Fibroblast of mammary gland (primary cell): ENCODE results near the gene DCTN5.
A peak's percentile ranks its signal among the peaks of the same experiment; 100 is the strongest.

Experiments
- DNase-seq: peaks from one replicate; pipeline ENCODE4 v3.0.0-alpha.2; 2010; ENCODE audit warnings: low read depth
- H3K4me3 ChIP-seq: 2 replicates; pipeline ENCODE4 v1.5.1; 2011; ENCODE audit warnings: low read depth, mild to moderate bottlenecking, low read length, moderate library complexity; ENCODE audit not compliant: control insufficient read depth
- TF ChIP-seq, protein P1 (sequence below): conservative IDR thresholded peaks from 2 replicates; pipeline ENCODE4 v1.5.1; 2011; ENCODE audit warnings: low read depth, low read length, inconsistent platforms; ENCODE audit not compliant: control insufficient read depth, insufficient read depth

The DCTN5 gene

DNA sequence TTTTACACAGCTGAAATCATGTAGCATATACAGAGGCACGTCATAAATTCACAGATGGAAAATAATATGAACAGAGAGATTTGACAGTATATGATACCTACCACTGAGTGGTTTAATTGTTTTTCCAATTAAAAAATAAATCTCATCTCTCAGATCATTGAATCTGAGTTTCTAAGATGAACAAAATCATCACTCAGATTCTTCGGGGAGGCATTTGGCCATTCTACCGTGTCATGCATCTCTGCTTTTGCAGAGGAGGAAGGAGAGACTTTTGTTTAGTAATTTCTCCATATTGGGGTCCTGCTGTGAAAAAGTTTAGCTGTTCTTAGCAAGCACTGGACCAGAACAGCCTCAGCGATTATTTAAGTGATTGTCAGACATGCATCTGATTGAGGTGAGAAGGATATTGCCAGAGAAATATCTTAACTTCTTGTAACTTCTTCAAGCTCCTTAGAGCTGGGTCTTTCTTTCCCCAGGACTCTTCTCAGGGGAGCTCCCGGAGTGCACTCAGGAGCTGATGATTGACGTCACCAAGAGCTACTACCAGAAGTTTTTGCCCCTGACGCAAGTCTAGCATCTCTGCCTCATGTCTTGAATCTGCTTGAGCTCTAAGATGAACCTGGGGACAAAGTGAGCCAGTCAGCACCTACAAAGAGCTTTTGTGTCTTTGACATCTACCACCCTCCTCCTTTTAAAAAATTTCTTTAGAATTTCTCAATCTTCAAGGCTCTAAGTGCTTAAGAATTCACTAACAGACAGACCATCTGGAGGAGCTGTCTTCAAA, 25.5 kb downstream of the DCTN5 start:
- TF ChIP-seq, protein P1, sequence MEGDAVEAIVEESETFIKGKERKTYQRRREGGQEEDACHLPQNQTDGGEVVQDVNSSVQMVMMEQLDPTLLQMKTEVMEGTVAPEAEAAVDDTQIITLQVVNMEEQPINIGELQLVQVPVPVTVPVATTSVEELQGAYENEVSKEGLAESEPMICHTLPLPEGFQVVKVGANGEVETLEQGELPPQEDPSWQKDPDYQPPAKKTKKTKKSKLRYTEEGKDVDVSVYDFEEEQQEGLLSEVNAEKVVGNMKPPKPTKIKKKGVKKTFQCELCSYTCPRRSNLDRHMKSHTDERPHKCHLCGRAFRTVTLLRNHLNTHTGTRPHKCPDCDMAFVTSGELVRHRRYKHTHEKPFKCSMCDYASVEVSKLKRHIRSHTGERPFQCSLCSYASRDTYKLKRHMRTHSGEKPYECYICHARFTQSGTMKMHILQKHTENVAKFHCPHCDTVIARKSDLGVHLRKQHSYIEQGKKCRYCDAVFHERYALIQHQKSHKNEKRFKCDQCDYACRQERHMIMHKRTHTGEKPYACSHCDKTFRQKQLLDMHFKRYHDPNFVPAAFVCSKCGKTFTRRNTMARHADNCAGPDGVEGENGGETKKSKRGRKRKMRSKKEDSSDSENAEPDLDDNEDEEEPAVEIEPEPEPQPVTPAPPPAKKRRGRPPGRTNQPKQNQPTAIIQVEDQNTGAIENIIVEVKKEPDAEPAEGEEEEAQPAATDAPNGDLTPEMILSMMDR, result no peak
- H3K4me3 ChIP-seq, result no peak overlapping the region
- DNase-seq, result no peak

DNA sequence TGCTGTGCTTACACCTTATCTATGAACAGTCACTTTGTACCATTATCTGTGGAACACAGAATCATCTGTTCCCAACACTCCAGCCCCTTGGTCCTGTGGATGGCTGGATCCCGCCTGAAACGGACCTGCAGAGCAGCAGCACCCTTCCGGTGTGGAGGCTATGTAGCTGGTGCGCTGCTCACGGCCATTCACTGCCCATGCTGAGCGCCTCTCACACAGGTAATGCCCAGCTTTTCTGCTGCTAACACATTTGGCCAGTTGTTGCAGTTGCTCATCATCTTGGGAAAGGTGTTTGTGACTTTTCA, 26.0 kb downstream of the DCTN5 start:
- TF ChIP-seq, protein P1, result no peak
- H3K4me3 ChIP-seq, result no peak overlapping the region
- DNase-seq, result no peak

DNA sequence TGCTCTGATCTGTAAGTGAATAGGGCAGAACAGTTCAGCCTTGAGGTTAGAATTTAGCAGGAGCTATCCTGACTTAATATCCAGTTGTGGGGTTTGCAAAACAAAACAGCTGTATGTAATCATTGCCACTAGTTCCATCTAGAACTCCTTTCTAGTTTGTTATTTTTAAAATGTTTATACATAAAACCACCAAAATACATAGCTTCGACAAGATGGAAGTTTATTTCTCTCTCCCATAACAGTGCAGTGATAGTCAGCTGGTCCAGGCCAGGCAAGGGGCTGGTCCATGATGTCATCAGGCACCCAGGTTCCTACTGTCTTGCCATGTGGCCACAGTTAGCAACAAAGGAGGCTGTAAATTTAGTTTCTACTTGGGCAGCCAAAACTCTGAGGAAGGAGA, 27.0 kb downstream of the DCTN5 start:
- TF ChIP-seq, protein P1, result no peak
- DNase-seq, result peak; percentile 24
- H3K4me3 ChIP-seq, result no peak overlapping the region

DNA sequence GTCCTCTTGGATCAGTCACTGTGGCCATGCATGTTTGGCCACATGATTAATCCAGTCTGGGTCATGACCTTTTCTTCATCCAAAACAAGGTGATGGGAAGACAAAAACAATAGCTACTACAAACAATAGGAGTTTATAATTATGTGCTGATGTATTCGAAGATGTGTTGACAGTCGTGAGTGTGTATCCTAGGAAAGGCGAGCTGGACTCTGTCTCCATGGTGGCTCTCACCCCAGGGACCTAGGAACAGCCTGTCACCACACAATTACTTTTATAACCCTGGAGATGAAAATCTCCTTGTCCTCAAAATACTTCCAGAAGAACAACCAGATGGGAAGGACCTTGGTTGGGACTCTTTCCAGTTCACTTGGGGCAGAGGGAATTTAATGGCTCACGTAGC, 27.6 kb downstream of the DCTN5 start:
- TF ChIP-seq, protein P1, result no peak
- no peak for DNase-seq
- no peak overlapping the region for H3K4me3 ChIP-seq

DNA sequence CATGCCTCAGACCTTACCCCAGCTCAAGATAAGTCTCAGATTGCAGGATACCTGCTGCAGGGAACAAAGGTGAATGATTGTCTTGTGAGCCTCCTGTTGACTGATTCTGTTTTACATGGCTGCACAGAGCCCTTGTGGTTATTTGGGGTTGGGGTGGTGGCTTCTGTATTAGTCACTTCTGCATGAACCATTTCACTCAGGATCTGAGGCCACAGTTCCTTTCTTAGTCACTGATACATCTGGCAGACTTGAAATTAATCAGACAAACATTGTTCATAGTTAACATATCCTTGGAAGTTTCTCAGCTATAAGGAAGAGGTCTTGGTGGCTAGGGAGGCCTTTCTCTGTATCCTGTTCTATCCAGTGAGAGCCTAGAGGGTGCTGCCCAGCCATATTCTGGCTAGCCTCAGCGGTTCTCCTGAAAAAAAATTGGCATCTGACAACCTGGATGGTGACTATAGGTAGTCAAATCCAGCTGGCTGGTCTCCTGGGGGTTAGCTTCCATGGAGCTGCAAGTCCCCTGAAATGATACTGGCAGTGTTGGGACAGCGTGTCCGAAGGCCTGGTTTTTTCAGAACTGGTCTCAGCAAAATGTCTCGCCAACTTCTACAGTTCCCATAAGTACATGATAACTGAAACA, 29.0 kb downstream of the DCTN5 start:
- TF ChIP-seq, protein P1, result no peak
- DNase-seq, result peak; percentile 95
- H3K4me3 ChIP-seq, result no peak overlapping the region

DNA sequence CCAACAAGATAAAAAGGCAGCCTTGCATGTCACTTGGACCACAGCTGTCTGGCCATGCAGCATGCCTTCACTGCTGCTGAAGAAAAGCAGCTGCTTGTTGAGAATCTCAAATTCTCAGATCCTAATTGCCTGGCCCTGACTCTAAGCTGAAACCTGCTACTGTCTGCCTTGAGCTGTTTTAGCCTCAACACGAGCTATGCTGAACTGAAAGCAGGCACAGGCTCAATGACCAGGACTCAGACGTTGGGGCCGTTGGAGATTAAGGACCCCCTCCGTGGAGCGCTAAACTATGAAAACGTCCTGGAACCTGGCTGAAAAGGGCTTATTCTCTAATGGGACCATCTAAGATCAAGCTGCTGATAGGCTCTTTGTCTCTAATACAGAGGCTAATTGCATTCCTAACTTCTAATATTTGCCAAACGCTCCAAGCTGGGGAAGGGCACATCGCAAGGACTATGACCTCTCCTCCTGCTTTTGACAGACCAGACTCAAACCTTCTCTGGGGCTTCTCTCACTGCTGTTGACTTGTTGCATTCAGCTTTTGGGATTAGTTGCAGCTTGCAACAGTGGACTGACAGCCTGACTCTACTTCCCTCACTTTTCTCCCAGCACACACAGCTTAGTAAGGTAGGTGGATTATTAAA, 32.8 kb downstream of the DCTN5 start:
- no peak overlapping the region for H3K4me3 ChIP-seq
- TF ChIP-seq, protein P1, result no peak
- DNase-seq, result no peak
